Caco-2 (cell line): ENCODE measurements around the gene USP37. TPM values are rescaled to one million over a fixed set of nuclear protein-coding genes. Genes with fewer than 3 reads are reported as not detected.

Experiments
- BruUV-seq: library from RNA; stranded (reverse); fragments of 400-500 nt; replicated peaks from 2 replicates; lab custom pipeline; 2021; lab: Mats Ljungman, UMichigan
- CTCF ChIA-PET: fragments of 300-600 bp; sonication (Branson Sonifier 250); formaldehyde crosslinking; loops from one replicate; lab custom pipeline; 2022; ENCODE audit warnings: antibody characterized with exemption; lab: Charles Lee
- POLR2A ChIA-PET: fragments of 300-600 bp; sonication (Branson Sonifier 250); formaldehyde crosslinking; loops from one replicate; lab custom pipeline; 2022; ENCODE audit warnings: antibody characterized with exemption; lab: Charles Lee
- DNase-seq, 2 experiments: peaks; one replicate each; pipeline versions ENCODE4 v3.0.0 to v3.0.0-alpha.2; 2020 to 2022
- H3K27me3 ChIP-seq: replicated peaks from 2 replicates; pipeline ENCODE4 v1.6.0; 2011; ENCODE audit warnings: low read length; ENCODE audit not compliant: control insufficient read depth, insufficient read depth
- H3K36me3 ChIP-seq: 2 replicates; pipeline ENCODE4 v1.5.1; 2011; ENCODE audit warnings: low read length; ENCODE audit not compliant: control insufficient read depth, insufficient read depth
- H3K4me1 ChIP-seq: fragments of 250-450 bp; sonication (Bioruptor Pico); 2 replicates; pipeline ENCODE4 v1.5.1; 2020; ENCODE audit warnings: mild to moderate bottlenecking
- H3K4me3 ChIP-seq: 2 replicates; pipeline ENCODE4 v1.5.1; 2011; ENCODE audit warnings: low read depth, mild to moderate bottlenecking, control low read depth, low read length
- H3K9me3 ChIP-seq: fragments of 250-450 bp; sonication (Bioruptor Pico); 2 replicates; pipeline ENCODE4 v1.5.1; 2020; ENCODE audit warnings: mild to moderate bottlenecking, moderate library complexity
- H3K27ac Mint-ChIP-seq: one replicate; pipeline ENCODE4 v1.8.0; 2022; ENCODE audit warnings: mixed read lengths; ENCODE audit not compliant: unreplicated experiment
- H3K27me3 Mint-ChIP-seq: one replicate; pipeline ENCODE4 v1.8.0; 2022; ENCODE audit warnings: mixed read lengths; ENCODE audit not compliant: insufficient read depth, unreplicated experiment
- H3K36me3 Mint-ChIP-seq: one replicate; pipeline ENCODE4 v1.8.0; 2022; ENCODE audit warnings: mild to moderate bottlenecking, mixed read lengths; ENCODE audit not compliant: insufficient read depth, unreplicated experiment
- H3K4me1 Mint-ChIP-seq: one replicate; pipeline ENCODE4 v1.8.0; 2022; ENCODE audit warnings: low read depth, mixed read lengths; ENCODE audit not compliant: unreplicated experiment
- H3K4me3 Mint-ChIP-seq: one replicate; pipeline ENCODE4 v1.8.0; 2022; ENCODE audit warnings: mild to moderate bottlenecking, moderate library complexity, mixed read lengths; ENCODE audit not compliant: unreplicated experiment
- H3K9me3 Mint-ChIP-seq: one replicate; pipeline ENCODE4 v1.8.0; 2022; ENCODE audit warnings: mixed read lengths; ENCODE audit not compliant: unreplicated experiment
- intact Hi-C: fragments of 100-400 bp; cut with micrococcal nuclease; formaldehyde crosslinking; loops from one replicate; pipeline ENCODE4 v1.10.0; 2022; ENCODE audit not compliant: unreplicated experiment
- total RNA-seq: library from RNA; stranded (reverse); gene quantifications from 2 replicates; pipeline ENCODE4 v1.2.3, GENCODE V29; 2022
- TF ChIP-seq, protein P1 (sequence below), 2 experiments: fragments of 200-600 bp in 1 of 2; IDR thresholded peaks; 1 replicate in 1 of 2; 2 replicates in 1 of 2; pipeline versions ENCODE4 v1.5.1 to v1.8.0; 2011 to 2022; ENCODE audit warnings: antibody characterized with exemption in 1 of 2, control low read depth in 1 of 2, inconsistent platforms in 1 of 2, low read depth in 1 of 2, low read length in 1 of 2, mild to moderate bottlenecking in 1 of 2, moderate library complexity in 1 of 2; ENCODE audit not compliant: insufficient read depth in 1 of 2, severe bottlenecking in 1 of 2, unreplicated experiment in 1 of 2

USP37 gene
- total RNA-seq, 1 experiment from 2014 or later, result 22.2 TPM

DNA sequence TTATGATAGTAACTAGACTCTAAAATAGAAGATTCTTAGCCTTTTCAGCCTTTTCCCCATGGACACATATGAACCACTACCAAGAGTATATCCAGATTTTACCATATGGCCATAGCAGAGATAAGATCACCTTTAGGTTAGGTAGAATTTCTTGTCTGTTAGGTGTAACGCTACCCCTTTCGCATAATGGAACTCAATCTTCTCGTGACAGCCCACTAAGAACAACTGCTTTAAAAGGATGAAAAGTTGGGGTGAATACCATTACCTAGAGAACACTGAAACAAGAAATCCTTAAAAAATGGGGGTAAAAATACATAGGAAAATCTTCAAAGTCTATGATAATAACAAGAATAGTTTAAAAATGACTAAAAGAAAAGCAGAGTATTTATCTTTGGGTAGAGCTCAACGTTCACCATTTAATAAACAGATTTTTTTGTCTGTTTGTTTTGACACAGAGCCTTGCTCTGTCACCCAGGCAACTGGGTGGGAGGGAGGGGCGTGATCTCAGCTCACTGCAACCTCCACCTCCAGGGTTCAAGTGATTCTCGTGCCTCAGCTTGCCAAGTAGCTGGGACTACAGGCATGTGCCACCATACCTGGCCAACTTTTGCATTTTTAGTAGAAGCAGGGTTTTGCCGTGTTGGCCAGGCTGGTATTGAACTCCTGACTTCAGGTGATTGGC, 82.0 kb downstream of the USP37 start:
- BruUV-seq, result no TSS peak
- POLR2A ChIA-PET, result no interaction called here
- Mint-ChIP-seq H3K9me3 (no peaks in the 10 kb centered on the region), H3K4me3 (no peak overlapping the region), H3K4me1 (no peaks in the 10 kb centered on the region), H3K27me3 (no peaks in the 10 kb centered on the region), H3K27ac (no peak overlapping the region), H3K36me3 (peaks cover 53% of the 10 kb centered on the region)
- H3K9me3 ChIP-seq, result no peaks in the 10 kb centered on the region
- CTCF ChIA-PET, result no interaction called here
- TF ChIP-seq, protein P1, sequence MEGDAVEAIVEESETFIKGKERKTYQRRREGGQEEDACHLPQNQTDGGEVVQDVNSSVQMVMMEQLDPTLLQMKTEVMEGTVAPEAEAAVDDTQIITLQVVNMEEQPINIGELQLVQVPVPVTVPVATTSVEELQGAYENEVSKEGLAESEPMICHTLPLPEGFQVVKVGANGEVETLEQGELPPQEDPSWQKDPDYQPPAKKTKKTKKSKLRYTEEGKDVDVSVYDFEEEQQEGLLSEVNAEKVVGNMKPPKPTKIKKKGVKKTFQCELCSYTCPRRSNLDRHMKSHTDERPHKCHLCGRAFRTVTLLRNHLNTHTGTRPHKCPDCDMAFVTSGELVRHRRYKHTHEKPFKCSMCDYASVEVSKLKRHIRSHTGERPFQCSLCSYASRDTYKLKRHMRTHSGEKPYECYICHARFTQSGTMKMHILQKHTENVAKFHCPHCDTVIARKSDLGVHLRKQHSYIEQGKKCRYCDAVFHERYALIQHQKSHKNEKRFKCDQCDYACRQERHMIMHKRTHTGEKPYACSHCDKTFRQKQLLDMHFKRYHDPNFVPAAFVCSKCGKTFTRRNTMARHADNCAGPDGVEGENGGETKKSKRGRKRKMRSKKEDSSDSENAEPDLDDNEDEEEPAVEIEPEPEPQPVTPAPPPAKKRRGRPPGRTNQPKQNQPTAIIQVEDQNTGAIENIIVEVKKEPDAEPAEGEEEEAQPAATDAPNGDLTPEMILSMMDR (IDR thresholded peaks at IDR 0.05; ENCODE audit: insufficient read depth in 1 of 2, low read depth in 1 of 2, low read length in 1 of 2, severe bottlenecking in 1 of 2, unreplicated experiment in 1 of 2), result no peak
- DNase-seq, result no peak
- intact Hi-C loops, result no loop called here
- no peaks in the 10 kb centered on the region for H3K4me1 ChIP-seq
- no peaks in the 10 kb centered on the region; the same call in 1 of the 2 replicates for H3K36me3 ChIP-seq
- H3K4me3 ChIP-seq, result no peak overlapping the region
- H3K27me3 ChIP-seq, result no peaks in the 10 kb centered on the region

DNA sequence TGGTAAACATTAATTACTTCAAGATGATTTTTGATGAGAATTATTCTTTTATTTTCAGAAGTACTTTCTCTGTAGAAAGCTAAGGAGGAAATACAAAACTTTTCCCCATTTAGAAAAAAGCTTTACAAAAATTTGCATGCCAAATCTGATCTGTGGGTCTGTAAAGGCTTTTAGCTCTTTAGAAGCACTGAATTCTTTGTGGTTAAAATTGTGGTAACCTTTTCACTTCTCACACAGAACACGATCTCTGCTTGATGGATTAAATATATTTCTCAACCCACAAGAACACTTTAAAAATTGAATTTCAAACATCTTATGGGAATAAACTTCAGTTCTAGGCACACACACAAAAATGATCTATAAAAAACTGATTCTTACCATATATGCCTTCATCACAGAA, 85.5 kb downstream of the USP37 start:
- ChIA-PET CTCF (no interaction called here), POLR2A (no interaction called here)
- DNase-seq, result no peak
- H3K4me1 Mint-ChIP-seq, result no peaks in the 10 kb centered on the region
- Histone ChIP-seq H3K4me3 (no peak overlapping the region), H3K36me3 (no peaks in the 10 kb centered on the region), H3K9me3 (no peaks in the 10 kb centered on the region), H3K27me3 (no peaks in the 10 kb centered on the region), H3K4me1 (no peaks in the 10 kb centered on the region)
- no peak overlapping the region for H3K4me3 Mint-ChIP-seq
- peaks cover 43% of the 10 kb centered on the region for H3K36me3 Mint-ChIP-seq
- H3K27ac Mint-ChIP-seq, result no peak overlapping the region
- BruUV-seq, result no TSS peak
- H3K27me3 Mint-ChIP-seq, result no peaks in the 10 kb centered on the region
- no peaks in the 10 kb centered on the region for H3K9me3 Mint-ChIP-seq
- intact Hi-C loops, result no loop called here
- TF ChIP-seq, protein P1 (IDR thresholded peaks at IDR 0.05; ENCODE audit: insufficient read depth in 1 of 2, low read depth in 1 of 2, low read length in 1 of 2, severe bottlenecking in 1 of 2, unreplicated experiment in 1 of 2), result no peak

DNA sequence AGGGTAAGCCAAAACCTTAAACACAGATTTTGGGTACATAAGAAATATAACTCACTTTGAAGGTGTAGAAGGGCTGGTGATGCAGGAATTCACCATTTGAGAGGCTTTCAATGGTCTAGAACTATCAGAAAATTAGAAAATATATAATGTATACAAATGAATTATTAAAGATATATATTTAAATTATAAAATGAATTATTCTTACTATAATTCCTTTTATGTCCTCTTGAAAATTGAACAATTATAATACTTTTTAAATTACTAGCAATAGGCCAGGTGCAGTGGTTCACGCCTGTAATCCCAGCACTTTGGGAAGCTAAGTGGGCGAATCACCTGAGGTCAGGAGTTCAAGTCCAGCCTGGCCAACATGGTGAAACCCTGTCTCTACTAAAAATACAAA, 88.6 kb downstream of the USP37 start:
- Mint-ChIP-seq H3K36me3 (peaks cover 47% of the 10 kb centered on the region), H3K4me1 (no peaks in the 10 kb centered on the region), H3K27me3 (no peaks in the 10 kb centered on the region), H3K9me3 (no peaks in the 10 kb centered on the region), H3K4me3 (no peak overlapping the region), H3K27ac (no peak overlapping the region)
- intact Hi-C loops, result no loop called here
- H3K4me3 ChIP-seq, result no peak overlapping the region
- CTCF ChIA-PET, result no interaction called here
- no peaks in the 10 kb centered on the region for H3K27me3 ChIP-seq
- POLR2A ChIA-PET, result no interaction called here
- H3K9me3 ChIP-seq, result no peaks in the 10 kb centered on the region
- H3K36me3 ChIP-seq, result no peaks in the 10 kb centered on the region
- no peak for DNase-seq
- TF ChIP-seq, protein P1 (IDR thresholded peaks at IDR 0.05; ENCODE audit: insufficient read depth in 1 of 2, low read depth in 1 of 2, low read length in 1 of 2, severe bottlenecking in 1 of 2, unreplicated experiment in 1 of 2), result no peak
- H3K4me1 ChIP-seq, result no peaks in the 10 kb centered on the region
- BruUV-seq, result no TSS peak
